NCI-H128 (cell line): Measurements from ENCODE around the gene SRXN1.

Experiments
- DNase-seq: peaks from one replicate; lab custom pipeline; 2025; ENCODE audit not compliant: unreplicated experiment; lab: John Stamatoyannopoulos, UW

Gene SRXN1

GRCh38 chr20:675453-676314 lies 22.7 kb upstream of the SRXN1 start, which contains the start of gene SCRT2:
TSS of gene SCRT2 (minus strand) at chr20:675802. CDS start at chr20:675601, 201 bp downstream.
- DNase-seq: no peak

GRCh38 chr20:675033-675452 lies 22.0 kb upstream of the SRXN1 start:
- no peak for DNase-seq

DNA sequence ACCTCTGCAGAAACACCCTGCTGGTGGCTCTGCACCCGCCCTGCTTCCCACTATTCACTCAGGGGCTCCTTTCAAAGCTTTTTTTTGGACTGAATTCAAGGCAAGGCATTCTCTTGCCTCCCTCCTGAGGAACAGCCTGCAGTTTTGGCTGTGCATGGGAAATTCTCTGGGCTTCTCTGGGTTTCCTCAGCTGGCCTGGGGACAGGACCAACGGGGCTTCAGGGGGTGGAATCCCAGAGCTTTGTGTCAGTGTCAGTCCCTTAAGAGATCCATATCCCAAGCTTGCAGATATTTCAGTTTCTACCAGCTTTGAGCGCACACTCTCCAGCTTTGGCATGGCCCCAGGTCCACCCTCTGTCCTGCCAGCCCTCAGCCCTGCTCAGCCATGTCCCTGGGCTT lies 20.6 kb upstream of the SRXN1 start:
- DNase-seq: no peak

DNA sequence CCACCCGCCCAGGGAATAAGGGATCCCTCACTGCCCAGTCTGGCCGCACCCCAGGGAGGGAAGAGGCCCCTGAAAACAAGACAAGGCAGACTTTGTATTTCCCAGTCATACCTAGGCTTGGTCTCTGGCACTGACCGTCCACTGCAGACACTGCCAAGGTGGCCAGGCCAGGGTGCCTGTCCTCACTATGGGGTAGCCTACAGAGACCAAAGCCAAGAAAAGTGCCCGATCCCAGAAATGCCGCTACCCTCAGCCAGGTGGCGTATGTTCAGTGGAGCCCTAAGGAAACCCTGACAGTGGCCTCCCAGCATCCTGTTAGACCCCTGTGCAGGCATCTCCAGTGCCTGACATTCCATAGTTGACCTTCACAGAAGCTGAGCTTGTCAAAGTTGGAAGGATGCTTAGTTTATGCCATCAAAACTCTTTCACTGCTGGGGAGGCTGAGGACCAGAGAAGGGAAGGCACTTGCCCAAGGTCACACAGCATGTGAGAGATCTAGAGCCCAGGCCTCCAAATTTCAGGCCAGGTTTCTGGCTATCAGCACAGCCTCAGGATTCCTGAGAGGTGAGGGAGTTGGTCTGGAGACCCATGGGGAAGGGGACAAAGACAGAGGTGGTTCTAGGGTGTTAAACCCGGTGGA lies 20.1 kb upstream of the SRXN1 start:
- DNase-seq: no peak

- no peak for DNase-seq
Measured at GRCh38 chr20:671252-672030, 18.4 kb upstream of the SRXN1 start.

GRCh38 chr20:669573-669972 lies 16.6 kb upstream of the SRXN1 start:
- no peak for DNase-seq

- no peak for DNase-seq
Measured at GRCh38 chr20:668638-669037, 15.6 kb upstream of the SRXN1 start.

- no peak for DNase-seq
Measured at GRCh38 chr20:668050-668449, 15.1 kb upstream of the SRXN1 start.

DNA sequence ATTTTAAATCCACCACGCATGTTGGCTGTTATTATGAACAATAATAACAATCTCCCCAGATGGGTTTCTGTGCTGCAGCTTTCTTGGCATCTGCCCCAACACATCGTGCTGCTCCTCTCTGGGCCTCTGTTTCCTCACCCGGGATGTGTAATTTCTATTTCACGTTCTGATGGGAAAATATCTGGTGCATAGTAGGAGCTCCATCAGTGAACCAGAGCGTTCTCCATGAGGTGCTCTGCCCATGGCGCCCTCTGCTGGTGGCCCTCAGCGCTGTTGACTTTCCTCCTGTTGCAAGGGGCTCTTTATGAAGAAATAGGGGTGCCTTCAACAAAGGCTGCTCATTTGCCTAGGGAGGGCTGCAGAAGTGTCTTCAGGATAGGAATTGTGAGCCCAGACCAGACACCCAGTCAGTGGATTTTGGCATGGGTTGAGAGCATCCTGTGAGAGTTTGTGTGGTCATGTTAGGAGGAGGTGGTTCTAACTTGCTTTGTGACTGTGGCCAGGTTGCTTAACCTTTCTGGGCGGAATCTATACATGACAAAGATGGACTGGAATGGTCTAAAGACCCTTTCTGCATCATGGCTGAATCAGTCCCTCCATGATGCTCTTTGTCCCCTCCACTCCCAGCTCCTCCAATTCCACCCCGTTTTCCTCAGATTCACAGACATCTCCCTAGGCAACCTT lies 14.5 kb upstream of the SRXN1 start:
- DNase-seq: no peak

DNA sequence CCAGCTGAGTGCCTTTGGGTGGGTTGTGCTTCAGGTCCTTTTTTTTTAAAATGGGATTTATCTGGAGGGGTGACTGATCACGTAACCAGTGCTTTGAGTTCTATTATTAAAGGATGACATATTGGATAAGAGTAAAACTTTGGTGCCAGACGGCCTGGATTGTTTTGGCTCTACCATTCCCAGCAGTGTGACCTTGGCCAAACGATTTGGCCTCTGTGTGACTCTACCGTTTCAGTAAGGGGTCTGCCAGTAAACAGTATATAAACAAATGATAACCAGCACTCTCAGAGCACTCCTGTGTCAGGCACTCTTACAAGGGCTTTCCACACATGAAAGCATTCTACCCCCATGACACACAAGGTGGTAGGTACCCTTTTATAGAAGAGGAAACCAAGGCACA lies 13.9 kb upstream of the SRXN1 start:
- no peak for DNase-seq

- no peak for DNase-seq
Measured at GRCh38 chr20:665276-665675, 12.3 kb upstream of the SRXN1 start.

GRCh38 chr20:664576-664975 lies 11.6 kb upstream of the SRXN1 start:
- no peak for DNase-seq

DNA sequence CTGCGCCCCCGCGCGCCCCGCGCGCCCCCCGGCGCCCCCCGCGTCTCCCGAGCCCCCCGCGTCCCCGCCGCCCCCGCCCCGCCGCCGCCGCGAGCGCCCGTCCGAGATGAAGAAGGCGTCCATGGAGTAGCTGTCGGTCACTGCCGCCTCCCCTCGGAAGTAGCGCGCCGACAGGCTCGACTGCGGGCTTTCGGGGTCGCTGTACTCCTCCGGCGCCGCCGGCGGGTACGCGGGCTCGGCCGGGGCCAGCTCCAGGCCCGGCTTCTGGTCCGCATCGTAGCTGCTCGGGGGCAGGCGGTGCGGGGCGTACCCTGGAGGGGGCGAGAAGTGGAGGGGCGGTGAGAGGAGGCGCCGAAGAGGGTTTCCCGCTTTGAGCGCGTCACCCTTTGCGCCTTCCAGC lies 11.2 kb upstream of the SRXN1 start:
- DNase-seq: no peak

GRCh38 chr20:663315-664090 lies 10.5 kb upstream of the SRXN1 start:
- no peak for DNase-seq

DNA sequence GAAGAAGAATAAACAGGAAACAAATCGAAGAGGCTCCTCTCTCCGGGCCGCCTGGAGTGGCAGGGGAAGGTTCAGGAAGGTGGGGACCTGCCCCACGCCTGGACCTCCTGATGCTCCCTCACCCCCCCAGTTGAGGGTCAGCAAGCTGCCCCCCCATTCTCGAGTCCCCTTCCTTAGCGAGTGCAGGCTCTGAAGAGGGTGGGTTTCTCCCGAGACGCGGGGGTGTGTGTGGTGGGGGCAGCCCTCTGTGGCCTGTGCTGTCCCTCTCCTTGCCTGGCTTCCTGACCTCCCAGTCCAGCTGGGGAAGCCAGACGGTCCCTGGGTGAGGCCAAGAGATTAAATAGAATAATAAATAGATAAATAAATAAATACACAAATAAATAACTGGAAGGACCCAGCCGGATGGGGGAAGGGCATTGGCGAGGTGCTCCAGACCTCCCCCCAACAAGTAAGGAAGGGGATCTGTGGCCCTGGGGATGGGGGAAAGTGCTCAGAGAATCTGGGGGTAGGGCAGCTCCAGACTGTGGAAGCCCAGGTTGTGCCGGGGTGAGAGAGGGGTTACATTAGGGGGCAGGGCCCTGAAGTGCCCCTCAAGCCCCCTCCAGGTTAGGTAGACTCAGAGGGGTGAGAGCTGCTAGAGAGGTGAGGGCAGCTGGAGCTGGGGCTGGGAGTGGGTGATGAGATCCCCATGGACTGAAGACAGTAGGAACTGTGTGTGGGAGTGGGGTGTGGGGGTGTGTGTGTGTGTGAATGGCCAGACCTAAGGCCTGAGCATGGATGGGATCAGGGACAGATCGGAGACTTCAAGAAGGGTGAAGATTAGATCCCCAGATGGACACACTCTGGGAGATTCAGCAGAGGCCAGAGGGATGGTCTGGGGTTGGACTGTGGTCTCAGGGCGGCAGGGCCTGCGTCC lies 9.5 kb upstream of the SRXN1 start:
- no peak for DNase-seq

GRCh38 chr20:661474-662270 lies 8.7 kb upstream of the SRXN1 start:
- no peak for DNase-seq

- DNase-seq: no peak
Measured at GRCh38 chr20:658731-659291, 5.8 kb upstream of the SRXN1 start.

DNA sequence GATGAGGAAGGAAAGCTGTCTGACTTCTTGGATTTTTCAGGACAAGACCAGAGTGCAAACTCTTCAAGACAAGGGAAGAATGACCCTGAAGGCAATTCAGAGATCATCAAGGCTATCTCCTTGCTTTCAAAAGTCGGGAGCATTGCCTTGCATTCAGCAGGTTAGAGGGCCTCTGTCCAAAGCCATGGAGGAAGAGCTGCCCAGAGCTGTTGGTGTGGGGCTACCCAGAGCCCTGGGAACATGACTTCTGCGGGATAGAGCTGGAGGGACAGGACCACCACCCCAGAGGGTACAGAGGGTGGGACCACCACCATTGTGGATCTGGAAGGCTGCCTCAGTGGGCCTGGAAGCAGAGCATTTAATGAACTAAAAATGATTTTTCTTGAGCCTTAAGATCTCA lies 5.2 kb upstream of the SRXN1 start:
- DNase-seq: no peak
